Measurements from ENCODE around the gene CMTM7. TPM values are rescaled to one million over a fixed set of nuclear protein-coding genes. Genes with fewer than 3 reads are reported as not detected.

The CMTM7 gene
- total RNA-seq, 1 experiment from 2014 or later = 1.7 TPM

DNA sequence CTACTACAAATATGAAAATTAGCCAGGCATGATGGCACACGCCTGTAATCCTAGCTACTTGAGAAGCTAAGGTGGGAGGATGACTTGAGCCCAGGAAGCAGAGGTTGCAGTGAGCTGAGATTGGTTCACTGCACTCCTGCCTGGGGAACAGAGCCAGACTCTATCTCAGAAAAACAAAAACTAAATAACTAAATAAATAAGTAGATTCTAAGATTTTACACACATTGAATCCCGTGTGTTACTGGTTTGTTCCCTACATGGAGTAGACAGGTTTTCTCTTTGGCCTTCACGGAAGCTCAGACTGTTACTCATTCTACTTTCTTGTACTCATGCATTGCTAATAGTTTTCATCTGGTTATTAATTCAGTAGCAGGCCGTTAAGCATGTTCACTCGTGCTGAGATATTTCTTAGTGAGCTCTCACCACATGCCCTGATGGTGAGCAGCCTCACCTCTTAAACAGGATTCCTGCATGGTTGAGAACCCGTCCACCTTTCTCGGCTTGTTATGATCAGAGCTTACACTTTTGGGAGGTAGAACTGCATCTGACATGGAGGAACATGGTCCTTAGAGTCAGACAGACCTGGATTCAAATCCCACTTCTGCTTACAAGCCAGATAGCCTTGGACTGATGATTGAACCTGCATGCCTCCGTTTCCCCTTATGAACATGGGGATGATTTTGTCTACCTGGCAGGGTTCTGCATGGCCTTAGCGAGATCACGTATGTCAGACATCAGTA lies 49.1 kb downstream of the CMTM7 start:
- no peak overlapping the region for H3K4me3 ChIP-seq
- H3K9me3 ChIP-seq = no peaks in the 10 kb centered on the region; the same call in 1 of the 2 replicates
- H3K27me3 ChIP-seq = no peaks in the 10 kb centered on the region
- H3K36me3 ChIP-seq = no peaks in the 10 kb centered on the region
- no peak for DNase-seq

DNA sequence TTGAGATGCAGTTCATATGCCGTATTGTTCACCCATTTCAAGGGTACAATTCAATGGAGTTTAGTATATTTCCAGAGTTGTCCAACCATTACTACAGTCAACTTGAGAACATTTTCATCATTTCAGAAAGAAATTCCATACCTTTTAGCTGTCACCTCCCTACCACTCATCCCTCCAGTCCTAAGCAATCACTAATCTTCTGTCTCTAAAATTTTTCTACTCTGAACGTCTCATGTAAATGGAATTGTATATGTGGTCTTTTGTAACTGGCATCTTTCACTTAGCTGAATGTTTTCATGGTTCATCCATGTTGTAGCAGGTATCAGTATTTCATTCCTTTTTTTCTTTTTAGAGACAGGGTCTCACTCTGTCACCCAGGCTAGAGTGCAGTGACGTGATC lies 51.1 kb downstream of the CMTM7 start:
- H3K9me3 ChIP-seq = no peaks in the 10 kb centered on the region; the same call in 1 of the 2 replicates
- DNase-seq = no peak
- no peak overlapping the region for H3K4me3 ChIP-seq
- H3K27me3 ChIP-seq = no peaks in the 10 kb centered on the region
- H3K36me3 ChIP-seq = no peaks in the 10 kb centered on the region

DNA sequence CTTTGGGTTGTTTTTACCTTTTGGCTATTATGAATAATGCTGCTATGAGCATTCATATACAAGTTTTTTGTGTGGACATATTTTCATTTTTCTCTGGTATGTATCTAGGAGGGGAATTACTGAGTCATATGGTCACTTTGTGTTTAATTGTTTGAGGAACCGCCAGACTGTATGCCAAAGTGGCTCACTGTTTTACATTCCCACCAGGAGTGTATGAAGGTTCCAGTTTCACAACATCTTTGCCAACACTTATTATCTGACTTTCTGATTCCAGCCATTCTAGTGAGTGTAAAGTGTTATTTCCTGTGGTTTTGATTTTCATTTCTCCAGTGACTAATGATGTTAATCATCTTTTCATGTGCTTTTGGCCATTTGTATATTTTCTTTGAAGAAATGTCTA lies 51.8 kb downstream of the CMTM7 start:
- Histone ChIP-seq H3K9me3 (no peaks in the 10 kb centered on the region; the same call in 1 of the 2 replicates), H3K4me3 (no peak overlapping the region), H3K36me3 (no peaks in the 10 kb centered on the region), H3K27me3 (no peaks in the 10 kb centered on the region)
- peak; percentile 42 for DNase-seq

DNA sequence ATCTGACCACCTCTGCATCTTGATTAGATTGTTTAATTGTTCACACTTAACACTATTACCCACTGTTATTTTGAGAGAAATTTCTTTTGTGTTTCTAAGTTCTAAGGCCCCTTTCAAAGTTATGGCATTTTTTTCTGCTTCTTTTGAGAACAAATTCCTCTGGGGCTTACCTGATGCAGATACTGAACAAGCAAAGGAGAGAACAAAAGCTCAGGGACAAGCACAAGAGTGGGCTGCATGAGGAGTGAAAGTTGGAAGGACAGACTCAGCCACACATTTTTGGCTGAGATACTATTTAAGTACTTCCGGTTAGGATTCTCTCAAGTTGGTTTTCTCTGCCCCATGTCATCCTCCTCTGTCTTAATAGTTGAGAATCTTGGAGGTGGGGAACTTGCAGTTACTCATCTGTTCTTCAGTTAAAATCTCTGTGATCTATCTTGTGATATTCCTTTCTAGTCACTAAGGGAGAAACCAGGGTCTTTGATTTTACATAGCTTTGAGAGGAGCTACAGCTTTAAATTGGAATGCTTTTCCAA lies 56.3 kb downstream of the CMTM7 start:
- no peaks in the 10 kb centered on the region for H3K36me3 ChIP-seq
- DNase-seq = no peak
- H3K4me3 ChIP-seq = no peak overlapping the region
- H3K27me3 ChIP-seq = no peaks in the 10 kb centered on the region
- H3K9me3 ChIP-seq = no peaks in the 10 kb centered on the region; the same call in 1 of the 2 replicates

DNA sequence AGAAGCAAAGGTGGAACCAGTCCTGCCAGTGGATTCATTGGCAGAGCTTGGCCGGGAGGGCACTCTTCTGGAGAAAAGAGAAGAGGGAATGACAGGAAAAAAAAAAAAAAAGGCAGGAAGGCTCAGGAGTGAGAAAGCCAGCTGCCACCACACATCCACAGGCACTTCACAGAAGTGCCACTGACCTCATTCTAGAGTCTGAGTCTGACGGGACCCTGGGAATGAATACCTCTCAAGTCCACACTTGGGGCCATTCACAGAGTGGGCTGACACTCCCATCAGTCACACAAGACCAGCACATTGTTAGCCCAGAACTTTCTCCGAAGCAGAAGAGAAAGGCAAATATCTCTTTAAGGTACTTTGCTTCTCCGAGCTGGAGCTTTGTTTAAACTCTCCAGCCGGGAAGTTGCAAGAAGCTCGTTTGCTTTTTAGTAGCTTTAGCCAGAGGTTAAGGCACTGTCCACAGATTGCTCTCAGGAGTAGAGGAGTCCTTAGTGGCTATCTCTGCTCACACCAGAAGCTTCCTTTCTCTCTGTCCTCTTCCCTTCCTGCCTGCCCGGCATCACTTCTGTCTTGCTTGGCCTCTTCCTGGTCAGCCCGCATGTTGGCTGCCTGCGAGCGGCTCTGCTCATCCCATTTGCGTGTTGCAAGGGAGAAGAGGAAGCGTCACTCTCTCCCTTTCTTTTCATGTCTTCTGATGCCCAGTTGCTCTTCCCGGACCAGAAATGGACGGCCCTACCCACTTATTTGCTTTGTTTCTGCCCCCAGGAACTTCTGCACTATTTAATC lies 57.2 kb downstream of the CMTM7 start:
- H3K4me3 ChIP-seq = no peak overlapping the region
- H3K36me3 ChIP-seq = no peaks in the 10 kb centered on the region
- H3K9me3 ChIP-seq = no peaks in the 10 kb centered on the region; the same call in 1 of the 2 replicates
- no peaks in the 10 kb centered on the region for H3K27me3 ChIP-seq
- DNase-seq = no peak

DNA sequence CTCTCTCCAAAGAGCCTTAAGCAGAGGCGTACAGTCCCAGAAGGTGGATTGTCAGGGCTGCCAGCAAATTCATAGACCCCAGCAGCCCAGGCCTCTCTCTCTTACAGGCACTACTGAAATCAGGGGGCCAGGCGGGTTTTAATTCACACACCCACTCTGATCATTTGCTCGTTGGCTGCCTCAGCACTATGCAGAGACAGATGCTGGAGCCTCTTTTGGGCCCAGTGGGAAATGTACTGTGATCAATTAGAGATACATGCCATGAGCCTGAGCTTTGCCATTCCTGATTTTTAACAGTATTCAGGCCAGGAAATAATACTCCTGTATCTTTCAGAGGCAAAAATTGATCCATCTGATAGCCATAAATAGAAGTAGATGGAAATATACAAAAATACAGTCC lies 58.0 kb downstream of the CMTM7 start:
- no peak for DNase-seq
- Histone ChIP-seq H3K36me3 (no peaks in the 10 kb centered on the region), H3K4me3 (no peak overlapping the region), H3K27me3 (no peaks in the 10 kb centered on the region), H3K9me3 (no peaks in the 10 kb centered on the region; the same call in 1 of the 2 replicates)

DNA sequence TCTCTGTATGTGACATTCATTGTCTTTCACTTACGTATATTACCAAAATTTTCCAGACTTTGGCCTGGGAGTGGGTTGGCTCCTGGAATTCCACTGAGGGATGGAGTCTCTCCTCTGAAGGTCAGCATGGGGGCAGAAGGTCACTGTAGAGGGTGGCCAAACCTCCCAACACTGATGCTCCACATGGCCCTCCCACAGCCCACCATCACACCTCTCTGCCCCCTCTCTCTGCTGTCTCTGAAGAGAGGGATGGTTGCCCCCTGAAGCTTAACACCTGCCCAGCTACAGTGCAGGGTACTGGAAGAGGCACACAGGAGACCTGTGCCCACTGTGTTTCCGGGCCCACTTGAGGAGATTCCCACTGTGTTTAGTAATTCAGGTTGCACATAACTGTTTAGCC lies 58.8 kb downstream of the CMTM7 start:
- H3K36me3 ChIP-seq = no peaks in the 10 kb centered on the region
- no peak overlapping the region for H3K4me3 ChIP-seq
- no peaks in the 10 kb centered on the region for H3K9me3 ChIP-seq
- H3K27me3 ChIP-seq = no peaks in the 10 kb centered on the region
- no peak for DNase-seq

DNA sequence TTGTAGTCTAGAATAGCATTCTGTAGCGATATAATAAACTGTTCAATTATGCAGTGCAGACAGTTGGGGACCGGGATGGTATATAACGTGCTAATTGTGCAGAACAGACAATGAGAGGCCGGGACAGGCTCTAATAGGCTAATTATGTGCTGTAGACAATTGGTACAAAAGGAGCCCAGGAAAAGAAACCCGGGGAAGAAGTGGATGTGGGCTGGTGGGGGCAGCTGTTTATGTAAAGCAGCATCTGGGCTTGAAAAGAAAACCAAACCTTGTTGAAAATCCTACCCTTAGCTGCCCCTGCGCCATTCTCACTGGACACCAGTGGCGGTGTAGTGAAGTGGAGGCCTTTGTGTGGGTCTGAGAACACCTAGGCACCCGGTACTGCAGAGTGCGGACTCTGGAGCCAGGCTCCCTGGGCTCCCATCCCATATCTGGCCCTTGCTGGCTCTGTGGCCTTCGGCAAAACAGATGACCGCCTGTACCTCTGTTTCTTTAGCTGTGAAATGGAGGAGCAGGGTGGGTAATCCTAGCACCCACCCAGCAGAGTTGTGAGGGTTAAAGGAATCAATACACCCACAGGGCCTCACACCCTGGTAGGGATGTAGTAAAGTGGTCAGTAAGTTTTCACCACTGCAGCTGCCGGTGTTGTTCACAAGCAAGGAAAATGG lies 59.5 kb downstream of the CMTM7 start:
- Histone ChIP-seq H3K36me3 (no peaks in the 10 kb centered on the region), H3K4me3 (no peak overlapping the region), H3K9me3 (no peaks in the 10 kb centered on the region), H3K27me3 (no peaks in the 10 kb centered on the region)
- DNase-seq = no peak

DNA sequence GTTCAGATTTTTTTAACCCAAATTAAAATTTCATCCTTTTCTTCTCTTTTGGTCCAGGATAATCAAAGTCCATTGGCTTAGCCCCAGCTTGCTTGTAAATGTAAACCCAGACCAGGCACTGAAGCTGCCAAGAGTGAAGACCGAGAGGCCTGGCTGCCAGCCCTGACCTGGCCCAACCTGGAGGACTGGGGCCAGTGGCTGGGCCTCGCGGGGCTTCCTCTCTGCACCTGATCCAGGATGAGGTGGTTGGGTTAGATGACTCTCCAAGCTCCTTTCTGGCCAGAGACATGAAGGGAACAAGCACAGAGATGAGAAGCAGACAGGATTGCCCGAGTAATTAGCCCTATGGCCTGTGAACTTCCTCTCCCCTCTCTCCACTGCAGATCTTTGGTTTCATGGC lies 60.4 kb downstream of the CMTM7 start:
- no peaks in the 10 kb centered on the region for H3K36me3 ChIP-seq
- no peaks in the 10 kb centered on the region for H3K9me3 ChIP-seq
- no peaks in the 10 kb centered on the region for H3K27me3 ChIP-seq
- no peak for DNase-seq
- H3K4me3 ChIP-seq = no peak overlapping the region

DNA sequence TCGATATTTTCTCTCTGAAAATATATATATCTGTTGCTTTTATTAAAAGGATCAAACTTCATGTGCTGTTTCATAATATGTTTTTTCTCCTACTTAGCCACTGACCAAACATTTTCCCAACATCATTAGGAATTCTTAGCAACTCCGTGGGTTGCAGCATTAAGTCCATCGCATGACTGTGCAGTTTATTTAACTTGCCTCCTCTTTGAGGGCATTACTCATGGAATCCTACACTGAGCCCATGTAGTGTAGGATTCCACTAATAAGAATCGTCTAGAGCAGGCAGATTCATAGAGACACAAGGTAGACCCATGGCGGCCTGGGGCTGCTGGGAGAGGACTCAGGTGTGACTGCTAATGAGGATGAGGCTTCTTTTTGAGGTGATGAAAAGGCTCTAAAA lies 61.7 kb downstream of the CMTM7 start:
- Histone ChIP-seq H3K36me3 (no peaks in the 10 kb centered on the region), H3K4me3 (no peak overlapping the region), H3K27me3 (no peaks in the 10 kb centered on the region), H3K9me3 (no peaks in the 10 kb centered on the region)
- DNase-seq = no peak

DNA sequence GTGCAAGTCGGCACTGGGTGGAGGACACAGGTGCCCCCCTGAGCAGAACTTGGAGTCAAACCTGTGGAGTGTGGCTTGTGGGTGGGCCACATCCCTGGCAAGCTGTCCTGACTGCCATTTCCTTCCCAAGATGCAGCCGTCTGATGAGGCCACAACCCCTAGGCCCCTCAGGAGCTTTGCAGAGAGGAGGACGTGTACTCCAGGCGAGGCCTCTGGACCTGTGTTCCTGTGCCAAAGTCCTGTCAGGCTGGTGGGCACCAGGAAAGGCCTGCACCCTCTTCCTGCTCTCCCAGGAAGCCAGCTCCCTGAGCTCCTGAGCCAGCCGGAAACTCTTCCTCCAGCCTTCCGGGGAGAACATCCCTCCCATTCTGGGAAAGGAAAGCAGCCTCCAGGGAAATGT lies 62.5 kb downstream of the CMTM7 start:
- Histone ChIP-seq H3K36me3 (no peaks in the 10 kb centered on the region), H3K9me3 (no peaks in the 10 kb centered on the region), H3K4me3 (no peak overlapping the region), H3K27me3 (no peaks in the 10 kb centered on the region)
- no peak for DNase-seq

DNA sequence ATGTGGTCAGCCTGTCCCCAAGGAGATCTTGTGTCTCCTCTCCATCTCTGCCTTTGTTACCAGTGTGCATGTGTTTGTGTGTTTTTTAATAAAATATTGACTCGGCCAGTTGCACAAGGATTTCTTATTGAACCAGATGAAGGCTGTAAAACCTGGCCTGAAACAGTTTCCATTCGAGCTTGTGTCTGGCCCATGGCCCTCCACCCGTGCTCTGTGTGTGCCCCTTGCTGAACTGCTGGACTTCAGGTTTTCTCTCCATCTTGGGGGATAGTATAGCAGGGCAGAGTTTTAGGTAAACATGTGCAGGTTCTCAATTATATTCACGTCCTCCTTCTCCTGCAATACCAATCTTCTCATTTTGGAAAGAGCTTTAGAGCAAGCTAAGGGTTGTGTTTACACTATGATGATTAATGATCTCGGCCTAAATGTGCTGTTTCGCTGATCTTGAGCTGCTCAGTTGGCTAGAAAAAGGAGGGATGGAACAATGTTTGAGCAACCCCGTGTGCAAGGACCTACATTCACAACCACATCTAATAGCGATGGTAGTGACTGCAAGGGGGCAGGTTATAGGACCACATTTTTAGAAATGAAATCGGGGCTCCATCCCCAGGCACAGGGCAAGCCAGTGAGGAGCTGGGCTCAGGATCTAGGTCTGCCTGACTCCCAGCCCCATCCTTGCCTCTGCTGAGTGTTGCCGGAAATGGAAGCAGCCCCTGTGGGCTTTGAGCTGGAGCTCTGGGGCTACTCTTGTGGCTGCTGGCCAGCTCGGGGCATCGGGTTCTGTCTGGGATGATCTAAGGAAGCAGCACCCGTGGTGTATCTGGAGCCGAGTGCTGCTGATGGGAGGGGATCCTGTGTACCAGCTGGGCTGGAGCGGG lies 63.3 kb downstream of the CMTM7 start:
- no peaks in the 10 kb centered on the region for H3K27me3 ChIP-seq
- no peak for DNase-seq

DNA sequence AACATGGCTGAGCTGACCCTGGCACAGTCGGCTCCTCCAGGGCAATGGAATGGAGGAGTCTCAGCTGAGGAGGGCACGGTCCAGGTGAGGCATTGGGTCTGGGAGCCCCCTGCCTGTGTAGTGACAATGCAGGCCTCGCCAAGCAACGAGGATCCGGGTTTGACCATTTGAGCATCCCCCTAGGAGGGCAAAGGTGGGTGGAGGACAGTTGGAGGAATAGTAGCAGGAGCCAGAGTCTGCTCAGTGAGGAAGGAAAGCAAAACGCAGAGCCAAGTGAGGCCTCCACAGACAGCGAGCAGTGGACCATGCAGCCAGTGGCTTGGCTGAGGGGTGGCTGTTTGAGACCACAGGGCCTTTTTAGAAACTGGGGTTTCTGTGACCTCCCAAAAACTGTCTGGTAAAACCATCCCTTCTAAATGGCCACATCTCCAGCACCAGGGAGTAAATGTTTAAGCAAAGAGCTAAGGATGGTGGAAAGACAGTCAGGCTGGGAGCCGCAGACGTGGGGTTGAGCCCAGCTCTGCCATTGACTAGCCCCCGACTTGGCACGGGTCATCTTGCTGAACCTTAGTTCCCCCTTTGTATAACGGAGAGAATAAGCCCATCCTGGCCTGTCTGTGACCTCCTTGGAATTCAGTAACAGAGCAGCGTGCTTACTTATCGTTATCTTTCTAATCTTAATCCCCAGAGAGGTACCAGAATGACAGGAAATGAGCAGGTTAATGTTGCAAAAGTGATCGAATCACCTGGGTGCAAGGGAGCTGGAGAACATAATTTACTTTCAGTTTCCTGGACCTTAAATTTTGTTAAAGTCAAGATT lies 64.2 kb downstream of the CMTM7 start:
- no peaks in the 10 kb centered on the region for H3K27me3 ChIP-seq
- no peaks in the 10 kb centered on the region for H3K36me3 ChIP-seq
- H3K9me3 ChIP-seq = no peaks in the 10 kb centered on the region
- DNase-seq = no peak
- no peak overlapping the region for H3K4me3 ChIP-seq

More for the DNA sequence above, 63.3 kb downstream of the CMTM7 start:
- Histone ChIP-seq H3K9me3 (no peaks in the 10 kb centered on the region), H3K36me3 (no peaks in the 10 kb centered on the region), H3K4me3 (no peak overlapping the region)

DNA sequence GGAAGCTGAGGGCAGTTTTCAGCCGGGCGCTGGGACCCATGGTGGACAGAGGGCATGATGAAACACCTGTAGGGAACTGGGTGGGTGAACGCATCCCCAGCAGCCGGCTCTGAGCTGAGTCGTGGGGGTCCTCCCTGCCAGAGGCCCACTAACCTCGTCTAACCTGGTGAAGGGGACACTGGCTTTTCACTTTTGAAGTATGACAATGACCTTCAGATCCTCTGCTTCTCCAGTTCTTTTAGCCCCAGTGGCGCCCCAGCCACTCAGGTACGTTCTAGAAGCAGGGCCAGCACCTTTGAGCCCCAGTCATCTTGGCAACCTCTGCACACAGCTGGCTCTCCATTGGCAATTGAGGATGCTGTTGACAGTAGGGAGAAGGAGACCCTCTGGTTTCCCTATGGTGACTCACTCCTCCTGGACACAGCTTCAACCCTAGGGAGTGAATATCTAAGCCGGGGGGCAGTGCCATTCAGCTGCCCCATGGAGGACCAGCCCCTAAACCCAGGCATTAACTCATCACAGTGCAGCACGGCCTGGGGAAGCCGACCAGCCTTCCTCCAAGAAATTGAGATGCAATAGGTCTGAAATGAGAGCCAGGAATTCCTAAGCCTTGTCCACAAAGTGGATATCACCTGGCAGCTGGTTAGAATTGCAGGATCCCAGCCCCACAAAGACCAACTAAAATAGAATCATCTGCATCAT lies 64.9 kb downstream of the CMTM7 start:
- H3K9me3 ChIP-seq = no peaks in the 10 kb centered on the region
- H3K4me3 ChIP-seq = no peak overlapping the region
- H3K36me3 ChIP-seq = no peaks in the 10 kb centered on the region
- H3K27me3 ChIP-seq = no peaks in the 10 kb centered on the region
- no peak for DNase-seq

DNA sequence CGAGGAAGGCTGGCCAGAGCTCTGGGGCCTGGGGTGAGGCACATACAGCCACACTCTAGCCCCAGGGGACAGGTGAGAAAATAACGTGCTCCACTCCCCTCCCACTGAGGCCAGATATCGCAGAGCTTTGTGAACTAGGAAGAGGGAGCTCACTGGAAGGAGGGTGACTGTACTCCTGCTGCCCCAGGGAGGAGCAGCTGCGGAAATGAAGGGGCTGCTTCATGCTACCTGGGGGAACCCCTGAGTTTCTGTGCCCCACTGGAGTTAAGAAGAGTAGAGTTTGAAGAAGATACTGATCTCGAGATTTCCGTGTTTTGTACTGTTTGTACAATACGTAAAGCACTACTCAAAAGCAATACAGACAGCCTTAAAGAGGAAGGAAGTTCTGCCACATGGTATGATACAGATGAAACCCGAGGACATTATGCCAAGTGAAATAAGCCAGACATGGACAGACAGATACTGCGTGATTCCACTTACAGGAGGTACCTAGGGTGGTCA lies 66.4 kb downstream of the CMTM7 start:
- Histone ChIP-seq H3K27me3 (no peaks in the 10 kb centered on the region), H3K9me3 (no peaks in the 10 kb centered on the region), H3K4me3 (no peak overlapping the region), H3K36me3 (no peaks in the 10 kb centered on the region)
- no peak for DNase-seq
